KMS-11 (cell line): ENCODE measurements around the gene CLTA.

Experiments used
- H2AFZ ChIP-seq: fragments of 200-600 bp; sonication (generic); 2 replicates; pipeline ENCODE4 v1.6.1; 2016; ENCODE audit warnings: antibody characterized with exemption, mixed run types, low read depth
- H3K27ac ChIP-seq: fragments of 200-600 bp; sonication (generic); 2 replicates; pipeline ENCODE4 v1.6.1; 2016; ENCODE audit warnings: mild to moderate bottlenecking, mixed run types
- H3K27me3 ChIP-seq: fragments of 200-600 bp; sonication (generic); 2 replicates; pipeline ENCODE4 v1.6.1; 2017; ENCODE audit warnings: mild to moderate bottlenecking, low read depth, mixed run types, moderate library complexity; ENCODE audit not compliant: insufficient read depth
- H3K36me3 ChIP-seq: fragments of 200-600 bp; sonication (generic); 2 replicates; pipeline ENCODE4 v1.6.1; 2017; ENCODE audit warnings: mild to moderate bottlenecking, mixed run types; ENCODE audit not compliant: insufficient read depth
- H3K4me1 ChIP-seq: fragments of 200-600 bp; sonication (generic); 2 replicates; pipeline ENCODE4 v1.6.1; 2016; ENCODE audit warnings: mild to moderate bottlenecking, low read depth, mixed run types; ENCODE audit not compliant: poor library complexity, severe bottlenecking
- H3K4me2 ChIP-seq: fragments of 200-600 bp; sonication (generic); 2 replicates; pipeline ENCODE4 v1.7.0; 2016; ENCODE audit warnings: mild to moderate bottlenecking, mixed run types
- H3K4me3 ChIP-seq: fragments of 200-600 bp; sonication (generic); IDR thresholded peaks from 2 replicates; pipeline ENCODE4 v1.6.1; 2017; ENCODE audit warnings: low read depth, low read length, mixed read lengths; ENCODE audit not compliant: insufficient read depth
- H3K79me2 ChIP-seq: fragments of 200-600 bp; sonication (generic); 2 replicates; pipeline ENCODE4 v1.6.1; 2016; ENCODE audit warnings: low read depth, mixed run types; ENCODE audit not compliant: insufficient read depth
- H3K9ac ChIP-seq: fragments of 200-600 bp; sonication (generic); 2 replicates; pipeline ENCODE4 v1.6.1; 2016; ENCODE audit warnings: mild to moderate bottlenecking, mixed run types
- H4K20me1 ChIP-seq: fragments of 200-600 bp; sonication (generic); 2 replicates; pipeline ENCODE4 v1.6.1; 2016; ENCODE audit warnings: mild to moderate bottlenecking, mixed run types; ENCODE audit not compliant: insufficient read depth
- TF ChIP-seq, protein P1 (sequence below): fragments of 200-600 bp; sonication (generic); conservative IDR thresholded peaks from 2 replicates; pipeline ENCODE4 v1.6.1; 2017; ENCODE audit warnings: low read depth, mild to moderate bottlenecking, antibody characterized with exemption, low read length, moderate library complexity, mixed read lengths

Gene CLTA

GRCh38 chr9:36169166-36169565 lies 21.6 kb upstream of the CLTA start, which contains the start of gene CCIN:
Gene CCIN, plus strand, starts transcription at chr9:36169388. Its CDS starts 115 bp downstream, at chr9:36169503.
- Histone ChIP-seq H2AFZ (no peak within 1 kb of the TSS), H3K4me2 (no peak within 1 kb of the TSS), H3K27ac (no peak within 1 kb of the TSS), H3K4me3 (no peak within 1 kb of the TSS), H4K20me1 (no peaks in the 10 kb centered on the region), H3K27me3 (no peaks in the 10 kb centered on the region), H3K4me1 (no peaks in the 10 kb centered on the region), H3K79me2 (no peaks in the 10 kb centered on the region), H3K9ac (no peak within 1 kb of the TSS), H3K36me3 (no peaks in the 10 kb centered on the region)
- TF ChIP-seq, protein P1, sequence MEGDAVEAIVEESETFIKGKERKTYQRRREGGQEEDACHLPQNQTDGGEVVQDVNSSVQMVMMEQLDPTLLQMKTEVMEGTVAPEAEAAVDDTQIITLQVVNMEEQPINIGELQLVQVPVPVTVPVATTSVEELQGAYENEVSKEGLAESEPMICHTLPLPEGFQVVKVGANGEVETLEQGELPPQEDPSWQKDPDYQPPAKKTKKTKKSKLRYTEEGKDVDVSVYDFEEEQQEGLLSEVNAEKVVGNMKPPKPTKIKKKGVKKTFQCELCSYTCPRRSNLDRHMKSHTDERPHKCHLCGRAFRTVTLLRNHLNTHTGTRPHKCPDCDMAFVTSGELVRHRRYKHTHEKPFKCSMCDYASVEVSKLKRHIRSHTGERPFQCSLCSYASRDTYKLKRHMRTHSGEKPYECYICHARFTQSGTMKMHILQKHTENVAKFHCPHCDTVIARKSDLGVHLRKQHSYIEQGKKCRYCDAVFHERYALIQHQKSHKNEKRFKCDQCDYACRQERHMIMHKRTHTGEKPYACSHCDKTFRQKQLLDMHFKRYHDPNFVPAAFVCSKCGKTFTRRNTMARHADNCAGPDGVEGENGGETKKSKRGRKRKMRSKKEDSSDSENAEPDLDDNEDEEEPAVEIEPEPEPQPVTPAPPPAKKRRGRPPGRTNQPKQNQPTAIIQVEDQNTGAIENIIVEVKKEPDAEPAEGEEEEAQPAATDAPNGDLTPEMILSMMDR = no peak

- no peaks in the 10 kb centered on the region for H4K20me1 ChIP-seq
- H3K4me1 ChIP-seq = no peaks in the 10 kb centered on the region
- TF ChIP-seq, protein P1 = no peak
- no peak overlapping the region for H3K4me3 ChIP-seq
- H2AFZ ChIP-seq = no peak overlapping the region
- H3K36me3 ChIP-seq = no peaks in the 10 kb centered on the region
- H3K9ac ChIP-seq = no peak overlapping the region
- H3K27ac ChIP-seq = no peak overlapping the region
- H3K4me2 ChIP-seq = no peak overlapping the region
- H3K79me2 ChIP-seq = no peaks in the 10 kb centered on the region
- no peaks in the 10 kb centered on the region for H3K27me3 ChIP-seq
Observed at GRCh38 chr9:36169708-36170107, 21.0 kb upstream of the CLTA start.

DNA sequence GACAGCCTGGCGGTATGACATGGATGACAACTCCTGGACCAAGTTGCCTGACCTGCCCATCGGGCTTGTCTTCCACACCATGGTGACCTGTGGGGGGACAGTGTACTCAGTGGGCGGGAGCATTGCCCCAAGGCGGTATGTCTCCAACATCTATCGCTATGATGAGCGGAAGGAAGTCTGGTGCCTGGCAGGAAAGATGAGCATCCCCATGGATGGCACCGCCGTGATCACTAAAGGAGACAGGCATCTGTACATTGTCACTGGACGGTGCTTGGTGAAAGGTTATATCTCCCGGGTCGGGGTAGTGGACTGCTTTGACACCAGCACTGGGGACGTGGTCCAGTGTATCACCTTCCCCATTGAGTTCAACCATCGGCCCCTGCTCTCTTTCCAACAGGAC lies 20.2 kb upstream of the CLTA start:
- no peaks in the 10 kb centered on the region for H3K79me2 ChIP-seq
- TF ChIP-seq, protein P1 = no peak
- H3K4me3 ChIP-seq = no peak overlapping the region
- H3K4me1 ChIP-seq = no peaks in the 10 kb centered on the region
- H3K9ac ChIP-seq = no peak overlapping the region
- no peaks in the 10 kb centered on the region for H4K20me1 ChIP-seq
- no peaks in the 10 kb centered on the region for H3K27me3 ChIP-seq
- no peaks in the 10 kb centered on the region for H3K36me3 ChIP-seq
- H3K27ac ChIP-seq = no peak overlapping the region
- no peak overlapping the region for H3K4me2 ChIP-seq
- no peak overlapping the region for H2AFZ ChIP-seq

DNA sequence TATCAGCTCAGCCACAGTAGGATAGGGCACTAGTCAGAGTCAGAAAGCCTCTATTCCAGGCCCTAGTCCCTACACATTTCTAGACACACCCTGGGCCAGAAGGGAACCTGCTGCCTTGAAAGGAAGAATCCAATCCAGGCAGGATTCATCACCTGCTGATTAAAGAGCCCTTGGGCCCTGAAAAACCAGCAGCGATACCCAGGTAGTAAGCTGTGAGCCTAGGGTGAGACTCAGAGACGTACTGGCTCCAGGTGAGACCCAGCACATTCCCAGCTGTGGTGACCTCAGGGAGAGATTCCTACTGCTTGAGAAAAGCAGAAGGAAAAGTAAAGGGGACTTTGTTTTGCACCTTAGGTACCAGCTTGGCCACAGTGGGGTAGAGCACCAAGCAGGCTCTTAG lies 16.9 kb upstream of the CLTA start:
- H3K79me2 ChIP-seq = no peaks in the 10 kb centered on the region
- H4K20me1 ChIP-seq = no peaks in the 10 kb centered on the region
- no peak overlapping the region for H3K4me2 ChIP-seq
- no peaks in the 10 kb centered on the region for H3K27me3 ChIP-seq
- no peak overlapping the region for H3K4me3 ChIP-seq
- H3K27ac ChIP-seq = no peak overlapping the region
- H3K4me1 ChIP-seq = no peaks in the 10 kb centered on the region
- no peak overlapping the region for H3K9ac ChIP-seq
- no peaks in the 10 kb centered on the region for H3K36me3 ChIP-seq
- H2AFZ ChIP-seq = no peak overlapping the region
- TF ChIP-seq, protein P1 = no peak
